Neuron (in vitro differentiated cells): ENCODE results near the gene ARHGEF6.

Experiments used
- H2AFZ ChIP-seq: one replicate; pipeline ENCODE4 v1.6.1; 2013; ENCODE audit warnings: low read depth, mild to moderate bottlenecking, inconsistent platforms, low read length, moderate library complexity
- H3K27me3 ChIP-seq: one replicate; pipeline ENCODE4 v1.6.1; 2013; ENCODE audit warnings: low read length; ENCODE audit not compliant: insufficient read depth
- H3K36me3 ChIP-seq: one replicate; pipeline ENCODE4 v1.6.1; 2013; ENCODE audit warnings: low read length; ENCODE audit not compliant: insufficient read depth
- H3K4me1 ChIP-seq: one replicate; pipeline ENCODE4 v1.6.1; 2013; ENCODE audit warnings: low read length; ENCODE audit not compliant: insufficient read depth
- H3K4me3 ChIP-seq: 2 replicates; pipeline ENCODE4 v1.5.1; 2013; ENCODE audit warnings: mild to moderate bottlenecking, low read length, moderate library complexity
- H3K9me3 ChIP-seq: one replicate; pipeline ENCODE4 v1.6.1; 2013; ENCODE audit warnings: low read length

The ARHGEF6 gene

GRCh38 chrX:136728393-136728792, 52.3 kb downstream of the ARHGEF6 start:
- Histone ChIP-seq H3K4me1 (no peaks in the 10 kb centered on the region), H3K36me3 (no peaks in the 10 kb centered on the region), H3K4me3 (no peak overlapping the region), H3K9me3 (no peaks in the 10 kb centered on the region), H2AFZ (no peak overlapping the region), H3K27me3 (no peaks in the 10 kb centered on the region)

- H3K4me3 ChIP-seq = no peak overlapping the region
- H3K4me1 ChIP-seq = no peaks in the 10 kb centered on the region
- no peaks in the 10 kb centered on the region for H3K27me3 ChIP-seq
- no peaks in the 10 kb centered on the region for H3K36me3 ChIP-seq
- no peaks in the 10 kb centered on the region for H3K9me3 ChIP-seq
- no peak overlapping the region for H2AFZ ChIP-seq
Observed at GRCh38 chrX:136725441-136726104, 55.2 kb downstream of the ARHGEF6 start.

- Histone ChIP-seq H3K4me3 (no peak overlapping the region), H3K36me3 (no peaks in the 10 kb centered on the region), H2AFZ (no peak overlapping the region), H3K27me3 (no peaks in the 10 kb centered on the region), H3K9me3 (no peaks in the 10 kb centered on the region), H3K4me1 (peaks cover 2% of the 10 kb centered on the region)
Observed at GRCh38 chrX:136718091-136718490, 62.6 kb downstream of the ARHGEF6 start.

- H3K36me3 ChIP-seq = no peaks in the 10 kb centered on the region
- no peak overlapping the region for H2AFZ ChIP-seq
- no peaks in the 10 kb centered on the region for H3K27me3 ChIP-seq
- no peak overlapping the region for H3K4me3 ChIP-seq
- H3K4me1 ChIP-seq = peaks cover 9% of the 10 kb centered on the region
- no peaks in the 10 kb centered on the region for H3K9me3 ChIP-seq
Observed at GRCh38 chrX:136714626-136715599, 65.8 kb downstream of the ARHGEF6 start.

- Histone ChIP-seq H3K4me3 (no peak overlapping the region), H3K27me3 (no peaks in the 10 kb centered on the region), H3K4me1 (peaks cover 9% of the 10 kb centered on the region)
Observed at GRCh38 chrX:136712650-136713310, 68.0 kb downstream of the ARHGEF6 start.

GRCh38 chrX:136711147-136711546, 69.6 kb downstream of the ARHGEF6 start:
- Histone ChIP-seq H3K36me3 (no peaks in the 10 kb centered on the region), H3K27me3 (no peaks in the 10 kb centered on the region), H3K4me1 (peaks cover 9% of the 10 kb centered on the region), H3K4me3 (no peak overlapping the region), H2AFZ (no peak overlapping the region), H3K9me3 (no peaks in the 10 kb centered on the region)

More at GRCh38 chrX:136712650-136713310, 68.0 kb downstream of the ARHGEF6 start:
- Histone ChIP-seq H3K9me3 (no peaks in the 10 kb centered on the region), H2AFZ (no peak overlapping the region), H3K36me3 (no peaks in the 10 kb centered on the region)

- Histone ChIP-seq H3K36me3 (no peaks in the 10 kb centered on the region), H3K27me3 (no peaks in the 10 kb centered on the region), H3K9me3 (no peaks in the 10 kb centered on the region), H3K4me1 (peaks cover 9% of the 10 kb centered on the region), H2AFZ (no peak overlapping the region), H3K4me3 (no peak overlapping the region)
Observed at GRCh38 chrX:136710325-136710951, 70.3 kb downstream of the ARHGEF6 start.

- no peak overlapping the region for H3K4me3 ChIP-seq
- no peak overlapping the region for H2AFZ ChIP-seq
- H3K36me3 ChIP-seq = no peaks in the 10 kb centered on the region
- H3K4me1 ChIP-seq = peaks cover 9% of the 10 kb centered on the region
- H3K27me3 ChIP-seq = no peaks in the 10 kb centered on the region
- no peaks in the 10 kb centered on the region for H3K9me3 ChIP-seq
Observed at GRCh38 chrX:136708348-136708747, 72.4 kb downstream of the ARHGEF6 start.

- Histone ChIP-seq H3K4me3 (no peak overlapping the region), H2AFZ (no peak overlapping the region), H3K27me3 (no peaks in the 10 kb centered on the region), H3K36me3 (no peaks in the 10 kb centered on the region), H3K9me3 (no peaks in the 10 kb centered on the region), H3K4me1 (no peaks in the 10 kb centered on the region)
Observed at GRCh38 chrX:136697156-136697555, 83.6 kb downstream of the ARHGEF6 start.

- Histone ChIP-seq H3K4me3 (no peak overlapping the region), H2AFZ (no peak overlapping the region), H3K4me1 (peaks cover 3% of the 10 kb centered on the region), H3K27me3 (no peaks in the 10 kb centered on the region), H3K36me3 (no peaks in the 10 kb centered on the region), H3K9me3 (no peaks in the 10 kb centered on the region)
Observed at GRCh38 chrX:136694431-136695087, 86.2 kb downstream of the ARHGEF6 start.

GRCh38 chrX:136692271-136692670, 88.5 kb downstream of the ARHGEF6 start:
- no peak overlapping the region for H2AFZ ChIP-seq
- H3K27me3 ChIP-seq = no peaks in the 10 kb centered on the region
- no peaks in the 10 kb centered on the region for H3K36me3 ChIP-seq
- H3K4me1 ChIP-seq = peaks cover 11% of the 10 kb centered on the region
- H3K9me3 ChIP-seq = no peaks in the 10 kb centered on the region
- H3K4me3 ChIP-seq = no peak overlapping the region

- Histone ChIP-seq H2AFZ (no peak overlapping the region), H3K36me3 (no peaks in the 10 kb centered on the region)
Observed at GRCh38 chrX:136691028-136691809, 89.5 kb downstream of the ARHGEF6 start.

More at GRCh38 chrX:136691028-136691809, 89.5 kb downstream of the ARHGEF6 start:
- Histone ChIP-seq H3K9me3 (no peaks in the 10 kb centered on the region), H3K27me3 (no peaks in the 10 kb centered on the region), H3K4me3 (no peak overlapping the region), H3K4me1 (peaks cover 11% of the 10 kb centered on the region)
